NCI-H1092 treated with DMSO at 0.1 percent for 48 hours (cell line): ENCODE measurements around the gene ZNF487.
"Not testable (repeated sequence)": the region's sequence is repeated elsewhere in the genome, so short reads cannot be mapped to it uniquely, and the experiment has no call there.

ENCODE experiments used
- DNase-seq: peaks from one replicate; lab custom pipeline; 2025; lab: John Stamatoyannopoulos, UW

The ZNF487 gene

GRCh38 chr10:43436291-43437140 is at the start of gene ZNF487:
Gene ZNF487, plus strand, starts transcription at chr10:43437111. Its CDS starts 38,703 bp downstream, at chr10:43475814.
- DNase-seq = peak; percentile 80

GRCh38 chr10:43387678-43388032 is 49.3 kb upstream of the ZNF487 start:
- no peak for DNase-seq

GRCh38 chr10:43389867-43390266 is 47.0 kb upstream of the ZNF487 start:
- DNase-seq = no peak

- DNase-seq = no peak
These were observed 46.6 kb upstream of the ZNF487 start for GRCh38 chr10:43390333-43390732.

GRCh38 chr10:43390759-43391158 is 46.2 kb upstream of the ZNF487 start:
- DNase-seq = no peak

GRCh38 chr10:43391496-43391895 is 45.4 kb upstream of the ZNF487 start:
- DNase-seq = no peak

GRCh38 chr10:43392748-43393147 is 44.2 kb upstream of the ZNF487 start:
- no peak for DNase-seq

- DNase-seq = not testable (repeated sequence)
These were observed 43.7 kb upstream of the ZNF487 start for GRCh38 chr10:43393186-43393585.

GRCh38 chr10:43393606-43394360 is 43.1 kb upstream of the ZNF487 start:
- no peak for DNase-seq

GRCh38 chr10:43394868-43395267 is 42.0 kb upstream of the ZNF487 start:
- DNase-seq = no peak

- no peak for DNase-seq
These were observed 41.3 kb upstream of the ZNF487 start for GRCh38 chr10:43395571-43396060.

- peak; percentile 61 for DNase-seq
These were observed 40.6 kb upstream of the ZNF487 start for GRCh38 chr10:43396061-43396927.

- DNase-seq = peak; percentile 69
These were observed 39.8 kb upstream of the ZNF487 start for GRCh38 chr10:43396928-43397624.

GRCh38 chr10:43398939-43399319 is 38.0 kb upstream of the ZNF487 start:
- no peak for DNase-seq

GRCh38 chr10:43399320-43400310 is 37.3 kb upstream of the ZNF487 start:
- DNase-seq = no peak

- DNase-seq = no peak
These were observed 35.3 kb upstream of the ZNF487 start for GRCh38 chr10:43401627-43402026.

GRCh38 chr10:43402176-43402575 is 34.7 kb upstream of the ZNF487 start:
- DNase-seq = no peak

- no peak for DNase-seq
These were observed 33.9 kb upstream of the ZNF487 start for GRCh38 chr10:43402880-43403452.

- DNase-seq = no peak
These were observed 32.8 kb upstream of the ZNF487 start for GRCh38 chr10:43403911-43404703.
